OCI-M1 (cell line): Measurements from ENCODE around the gene L3MBTL4.
A peak's percentile ranks its signal among the peaks of the same experiment; 100 is the strongest.

Source experiments
- DNase-seq: peaks from one replicate; lab custom pipeline; 2025; lab: John Stamatoyannopoulos, UW

Gene L3MBTL4

GRCh38 chr18:5962362-5962761 is 452.3 kb downstream of the L3MBTL4 start:
- no peak for DNase-seq

- DNase-seq, result no peak
Observed at GRCh38 chr18:5961828-5962150, 452.9 kb downstream of the L3MBTL4 start.

- no peak for DNase-seq
Observed at GRCh38 chr18:5961097-5961827, 453.4 kb downstream of the L3MBTL4 start.

DNA sequence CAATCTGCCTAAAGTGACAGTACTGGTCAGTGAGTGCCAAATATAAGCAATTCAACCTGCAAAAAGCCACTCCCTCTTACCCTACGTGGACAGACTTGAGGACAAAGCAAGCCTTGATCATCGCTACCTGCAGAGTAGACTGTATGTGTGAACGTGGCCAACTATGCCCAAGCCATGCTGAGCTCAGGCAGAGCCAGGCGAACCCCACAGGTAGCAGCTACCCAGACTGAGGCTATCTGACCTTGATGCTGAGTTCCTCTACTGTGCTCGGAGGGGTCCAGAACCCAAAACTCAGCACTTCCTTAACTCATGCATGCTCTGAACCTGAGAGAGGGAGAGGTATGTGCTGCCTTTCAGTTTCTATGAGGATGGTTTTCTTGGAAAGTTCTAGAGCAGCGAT is 455.9 kb downstream of the L3MBTL4 start:
- no peak for DNase-seq

GRCh38 chr18:5955861-5956260 is 458.9 kb downstream of the L3MBTL4 start:
- no peak for DNase-seq

DNA sequence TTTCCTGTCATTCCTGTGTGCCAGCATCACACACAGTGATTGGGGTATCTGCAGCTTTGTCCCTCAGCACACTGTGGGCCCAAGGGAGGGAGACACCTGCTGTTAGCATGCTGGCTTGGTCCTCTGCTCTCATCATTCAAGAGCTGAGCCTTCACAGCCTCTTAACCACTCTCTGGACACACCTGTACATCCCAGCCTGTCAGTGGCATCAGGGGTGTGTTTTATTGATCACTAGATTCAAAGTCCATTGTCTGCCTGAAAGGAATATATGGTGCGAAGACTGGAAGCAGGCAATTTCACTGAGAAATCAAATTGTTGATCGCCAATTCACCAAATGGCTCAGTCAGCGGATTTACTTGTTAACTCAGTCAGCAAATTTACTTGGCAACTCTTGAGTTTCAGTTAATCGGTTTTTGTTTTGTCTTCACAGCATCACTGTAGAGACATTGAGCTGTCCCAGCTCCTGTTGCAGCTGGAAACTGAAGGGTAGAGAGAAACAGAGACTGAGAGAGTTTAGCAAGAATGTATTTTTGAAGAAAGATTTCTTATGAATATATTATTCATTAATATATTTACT is 463.1 kb downstream of the L3MBTL4 start:
- DNase-seq, result no peak

DNA sequence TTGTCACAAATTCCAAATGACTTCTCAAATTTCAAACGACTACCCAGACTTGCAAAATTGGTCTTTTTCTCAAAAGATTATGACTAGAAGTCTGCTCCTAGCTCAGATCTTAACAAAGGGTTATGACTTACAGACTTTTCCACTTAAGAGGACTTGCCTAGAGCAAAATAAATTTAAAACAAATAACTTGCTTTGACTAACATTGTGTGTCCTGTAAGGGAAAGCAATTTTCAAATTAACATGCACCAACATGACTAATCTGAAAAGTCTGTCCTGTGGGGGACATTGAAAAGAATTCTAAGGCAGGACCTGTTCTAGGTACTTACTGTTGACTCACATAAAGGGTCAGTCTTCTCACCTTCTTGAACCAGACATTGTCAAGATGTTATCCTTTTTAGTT is 465.9 kb downstream of the L3MBTL4 start:
- no peak for DNase-seq

DNA sequence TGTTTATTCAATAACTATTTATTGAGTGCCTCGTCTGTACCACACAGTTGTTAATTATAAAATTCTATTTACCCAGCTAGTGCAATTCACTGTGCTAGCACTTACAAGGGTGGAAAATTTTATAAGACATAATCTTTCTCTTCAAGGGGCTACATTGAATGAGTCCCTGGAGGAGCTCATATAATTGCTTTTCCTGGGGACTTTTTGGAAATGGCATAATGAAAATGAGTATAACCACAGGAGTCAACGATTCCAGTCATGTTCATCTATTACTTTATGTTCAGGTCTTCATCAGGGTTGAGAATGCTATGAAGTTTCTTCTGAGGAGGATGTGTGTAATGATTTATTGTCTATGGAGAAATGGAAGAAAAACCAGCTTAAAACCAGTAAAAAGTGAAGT is 466.5 kb downstream of the L3MBTL4 start:
- no peak for DNase-seq

DNA sequence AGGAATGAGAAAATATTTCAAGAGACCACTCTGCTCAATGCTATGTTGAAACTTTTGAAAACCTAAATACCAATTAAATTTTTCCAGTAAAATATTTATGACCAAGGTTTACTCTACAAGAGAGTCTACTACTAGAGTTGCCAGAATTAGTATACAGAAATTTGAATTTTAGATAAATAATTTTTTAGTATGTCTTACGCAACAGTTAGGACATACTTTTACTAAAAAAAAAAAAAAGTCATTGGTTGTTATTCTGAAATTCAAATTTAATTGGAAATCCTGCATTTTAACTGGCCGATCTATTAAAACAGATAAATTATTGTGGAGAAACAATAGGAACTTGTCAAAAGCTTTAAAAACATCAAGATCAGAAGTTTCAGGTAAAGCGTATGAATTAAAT is 470.3 kb downstream of the L3MBTL4 start:
- no peak for DNase-seq

GRCh38 chr18:5943514-5943913 is 471.2 kb downstream of the L3MBTL4 start:
- no peak for DNase-seq

GRCh38 chr18:5942591-5942990 is 472.1 kb downstream of the L3MBTL4 start:
- DNase-seq, result peak; percentile 3

GRCh38 chr18:5941890-5942289 is 472.8 kb downstream of the L3MBTL4 start:
- no peak for DNase-seq

DNA sequence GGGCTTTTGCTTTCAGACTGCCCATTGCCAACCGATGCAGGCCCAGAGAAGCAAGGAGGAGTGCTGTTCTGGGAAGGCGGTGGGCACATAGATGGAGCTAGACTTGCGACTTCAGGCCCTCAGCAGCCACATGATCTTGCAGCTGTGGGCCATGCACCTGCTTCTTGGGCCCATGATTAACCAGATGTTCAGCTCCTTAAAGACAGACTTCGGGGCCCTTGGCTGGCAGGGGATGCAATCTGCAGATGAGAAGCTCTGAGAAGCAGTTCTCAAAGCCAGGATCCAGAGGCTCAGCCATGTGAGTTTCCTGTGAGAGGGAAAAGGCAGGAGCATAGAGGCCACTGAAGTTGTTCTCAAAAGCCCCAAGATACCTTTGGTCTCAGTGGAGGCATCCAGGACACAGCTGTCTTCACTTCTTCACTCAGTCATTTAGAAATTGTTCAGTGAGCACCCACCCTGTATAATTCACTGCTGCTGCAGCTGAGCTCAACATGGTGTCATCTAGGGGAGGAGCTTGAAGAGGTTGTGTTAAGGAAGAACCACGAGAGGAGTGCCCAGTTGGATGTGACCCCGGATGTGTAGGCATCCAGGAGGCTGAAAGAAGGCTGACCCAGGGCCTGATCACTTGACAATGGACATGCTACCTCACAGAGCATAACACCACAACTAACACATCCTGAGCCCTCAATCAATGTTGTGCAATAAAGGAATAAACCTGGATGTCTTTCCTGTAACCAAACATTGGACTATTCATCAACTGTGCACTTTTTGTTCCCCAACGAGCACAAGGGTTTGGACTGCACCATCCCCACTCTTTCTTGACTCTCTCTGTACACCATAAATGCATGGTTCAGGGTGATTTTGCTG is 474.7 kb downstream of the L3MBTL4 start:
- no peak for DNase-seq

DNA sequence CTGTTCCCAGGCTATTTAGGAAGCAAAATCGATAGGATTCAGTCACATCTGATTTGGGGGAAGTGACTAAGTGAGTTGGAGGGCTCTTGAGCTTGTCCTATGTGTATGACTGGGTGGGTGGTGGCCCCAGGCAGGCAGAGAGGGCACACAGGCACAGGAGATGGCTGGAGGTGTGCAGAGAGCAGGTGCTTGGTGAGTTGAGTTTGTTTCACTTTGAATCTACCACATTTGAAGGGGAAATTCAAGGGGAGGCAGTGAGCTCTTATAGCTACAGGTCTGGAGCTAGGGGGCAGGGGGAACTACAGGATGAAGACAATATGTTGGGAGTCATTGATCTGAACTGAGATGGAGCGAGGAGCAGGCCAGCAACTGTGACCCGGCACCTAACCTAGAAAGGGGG is 476.9 kb downstream of the L3MBTL4 start:
- no peak for DNase-seq

GRCh38 chr18:5937121-5937520 is 477.6 kb downstream of the L3MBTL4 start:
- no peak for DNase-seq

GRCh38 chr18:5930789-5931188 is 483.9 kb downstream of the L3MBTL4 start:
- DNase-seq, result no peak

DNA sequence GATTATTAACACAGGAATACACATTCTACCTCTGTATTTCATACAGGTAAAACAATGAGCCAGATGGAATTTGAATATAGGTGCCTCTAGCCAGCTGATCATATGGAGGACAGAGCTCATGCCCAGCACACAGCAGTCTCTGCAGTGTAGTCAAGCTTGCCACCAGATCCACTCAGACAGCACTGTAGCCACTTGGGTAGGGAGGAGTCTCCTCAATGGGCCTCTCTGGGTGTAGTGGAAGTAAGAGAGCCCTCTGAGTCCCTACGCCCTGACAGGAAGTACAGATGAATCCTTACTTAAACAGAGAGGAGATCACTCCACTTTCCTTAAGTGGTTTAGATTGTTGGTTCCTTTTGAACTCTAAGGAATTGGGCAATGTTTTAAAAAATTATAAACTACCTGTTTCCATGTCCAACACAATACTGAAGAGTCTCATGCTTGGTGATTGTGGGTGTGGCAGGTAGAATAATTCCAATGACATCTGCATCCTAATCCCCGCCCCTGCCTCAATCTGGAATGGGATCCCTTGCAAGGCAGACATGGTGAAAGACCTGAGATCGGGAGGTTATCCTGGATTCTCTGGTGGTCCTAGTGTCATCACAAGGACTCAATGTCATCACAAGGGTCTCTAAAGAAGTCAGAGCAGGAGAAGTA is 496.4 kb downstream of the L3MBTL4 start:
- DNase-seq, result no peak

DNA sequence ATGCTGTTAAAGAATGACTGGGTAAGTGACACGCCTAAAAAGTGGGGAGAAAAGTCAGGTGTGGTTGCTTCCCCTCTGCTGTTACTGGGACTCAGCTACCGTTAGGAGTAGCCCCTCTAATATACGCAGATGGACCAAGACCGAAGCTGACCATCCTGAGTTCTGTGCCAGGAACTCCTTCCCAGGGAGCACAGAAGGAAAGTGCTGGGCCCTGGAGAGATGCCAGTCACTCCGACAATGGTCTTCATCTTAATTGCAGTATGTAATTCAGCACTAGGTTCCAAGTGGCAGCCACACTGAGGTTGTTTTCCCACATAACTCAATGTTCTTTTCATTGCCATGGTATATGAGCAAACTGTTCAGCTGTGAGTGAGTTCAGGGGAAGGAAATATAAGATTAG is 499.8 kb downstream of the L3MBTL4 start:
- DNase-seq, result no peak

GRCh38 chr18:5914016-5914415 is 500.7 kb downstream of the L3MBTL4 start:
- DNase-seq, result no peak

GRCh38 chr18:5912566-5912965 is 502.1 kb downstream of the L3MBTL4 start:
- DNase-seq, result no peak

DNA sequence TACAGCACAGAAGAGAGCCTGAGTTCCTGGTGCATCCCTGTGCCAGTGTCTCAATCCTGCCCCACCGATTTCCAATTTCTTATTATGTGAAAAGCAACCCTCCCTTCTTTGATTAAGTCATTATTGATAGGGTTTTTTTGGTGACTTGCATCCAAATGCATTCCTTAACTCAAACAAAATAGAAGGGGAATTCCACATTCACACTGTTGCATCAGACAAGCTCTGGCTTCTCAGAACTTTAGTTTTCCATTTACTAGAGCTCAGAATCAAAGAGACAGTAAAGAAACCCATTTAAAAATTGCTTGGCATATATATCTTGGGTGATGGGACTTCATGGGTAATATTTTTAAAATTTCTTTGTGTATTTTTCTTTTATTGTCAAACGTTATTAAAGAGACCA is 505.6 kb downstream of the L3MBTL4 start:
- no peak for DNase-seq
